Gastrocnemius medialis (tissue), 4 donors: Measurements from ENCODE around the gene PIK3R2.

Experiments used
- CTCF ChIP-seq, 5 experiments: fragments of 450-650 bp in 3 of 5; fragments of 200-600 bp in 2 of 5; sonication (generic) in 2 of 5; IDR thresholded peaks in 4 of 5; conservative IDR thresholded peaks in 1 of 5; 1 replicate in 4 of 5; 2 replicates in 1 of 5; pipeline ENCODE4 v1.5.1; 2016 to 2019; ENCODE audit warnings: antibody characterized with exemption in 5 of 5, mild to moderate bottlenecking in 3 of 5, moderate library complexity in 3 of 5
- POLR2A ChIP-seq, 2 donors: fragments of 450-650 bp; IDR thresholded peaks; one replicate each; pipeline ENCODE4 v1.6.1; 2017; ENCODE audit warnings: antibody characterized with exemption in 2 of 2, mild to moderate bottlenecking in 2 of 2, moderate library complexity in 2 of 2

GRCh38 chr19:18208098-18208951 lies 55.4 kb downstream of the PIK3R2 start:
- TF ChIP-seq CTCF (IDR thresholded peaks at IDR 0.05 in 4 of 5, conservative IDR thresholded peaks at IDR 0.05 in 1 of 5) (peak; percentile 28 to 91 (median 62)), POLR2A (IDR thresholded peaks at IDR 0.05) (no peak)
